GM21360 (cell line): ENCODE data around the gene HPSE2.
A peak's percentile ranks its signal among the peaks of the same experiment; 100 is the strongest.

Experiments used
- ATAC-seq: cut with Tn5 transposase; IDR thresholded peaks from one replicate; pipeline ENCODE4 v1.9.1; 2021; ENCODE audit warnings: mild to moderate bottlenecking, moderate library complexity; ENCODE audit not compliant: unreplicated experiment

Gene HPSE2

DNA sequence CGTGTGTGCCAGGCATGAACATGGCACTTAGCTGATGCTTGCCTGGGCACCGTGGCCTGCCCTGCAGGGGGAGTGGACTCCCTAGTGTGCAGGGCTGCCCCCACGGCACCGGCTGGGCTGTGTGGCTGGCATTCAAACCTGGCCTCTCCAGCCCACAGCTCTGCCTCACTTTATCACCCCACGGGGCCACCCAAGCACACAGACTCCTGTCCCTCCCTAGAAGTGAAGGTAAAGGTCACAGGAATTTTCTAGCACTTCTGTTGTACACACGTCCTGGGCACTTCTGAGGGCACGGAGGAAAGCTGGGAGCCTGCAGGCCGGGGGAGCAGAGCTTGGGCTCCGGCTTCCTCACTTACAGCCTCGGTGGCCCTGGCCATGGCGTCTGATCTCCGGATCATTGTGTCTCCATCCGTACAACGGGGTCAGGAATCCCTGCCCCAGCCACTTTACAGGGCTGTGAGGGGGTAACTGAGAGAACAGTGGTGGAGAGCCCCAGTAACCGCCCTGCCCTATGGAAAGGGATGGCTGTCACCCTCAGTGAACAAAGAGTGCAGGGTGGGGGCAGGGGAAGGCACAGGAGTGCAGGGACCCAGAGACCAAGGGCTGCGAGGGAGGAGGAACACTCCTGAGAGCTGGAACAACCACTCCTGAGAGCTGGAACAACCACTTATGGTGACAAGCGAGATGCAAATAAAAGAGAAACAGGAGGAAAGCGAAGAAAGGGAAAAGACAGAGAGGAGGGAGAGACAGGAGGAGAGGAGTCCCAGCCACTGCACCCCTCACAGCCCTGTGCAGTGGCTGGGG, 816.8 kb downstream of the HPSE2 start:
- no peak for ATAC-seq

DNA sequence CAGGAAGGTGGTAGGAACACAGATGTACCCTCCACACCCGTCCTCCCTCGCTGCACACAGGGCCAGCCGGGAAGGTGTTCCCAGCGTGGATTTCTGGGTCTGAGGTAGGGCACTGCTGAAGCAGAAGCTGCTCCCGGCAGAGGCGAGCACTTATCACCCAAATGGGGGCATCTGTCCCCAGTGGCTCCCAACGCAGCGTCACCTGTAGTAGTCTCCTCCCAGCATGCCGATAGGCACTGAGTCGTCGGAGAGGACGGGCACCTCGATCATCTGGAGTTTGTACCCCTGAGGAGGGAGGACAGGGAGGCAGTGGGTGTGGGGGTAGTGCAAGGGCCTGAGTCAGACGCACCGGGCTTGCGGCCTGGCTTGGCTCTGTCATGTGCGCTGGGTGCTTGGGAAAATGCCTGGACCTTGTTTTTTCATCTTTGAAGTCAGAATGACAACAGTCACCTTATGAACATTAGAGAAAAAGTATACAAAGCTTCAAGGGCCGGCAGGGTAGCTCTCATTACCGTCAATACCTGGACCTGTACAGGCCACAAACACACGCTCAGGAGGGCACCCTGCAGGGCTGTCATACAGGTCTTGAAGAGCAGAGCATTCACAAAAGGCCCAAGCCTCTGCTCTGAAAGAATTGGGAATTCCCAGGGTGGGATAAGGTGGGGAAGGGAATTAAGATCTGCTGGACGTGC, 817.5 kb downstream of the HPSE2 start:
- ATAC-seq, result no peak

DNA sequence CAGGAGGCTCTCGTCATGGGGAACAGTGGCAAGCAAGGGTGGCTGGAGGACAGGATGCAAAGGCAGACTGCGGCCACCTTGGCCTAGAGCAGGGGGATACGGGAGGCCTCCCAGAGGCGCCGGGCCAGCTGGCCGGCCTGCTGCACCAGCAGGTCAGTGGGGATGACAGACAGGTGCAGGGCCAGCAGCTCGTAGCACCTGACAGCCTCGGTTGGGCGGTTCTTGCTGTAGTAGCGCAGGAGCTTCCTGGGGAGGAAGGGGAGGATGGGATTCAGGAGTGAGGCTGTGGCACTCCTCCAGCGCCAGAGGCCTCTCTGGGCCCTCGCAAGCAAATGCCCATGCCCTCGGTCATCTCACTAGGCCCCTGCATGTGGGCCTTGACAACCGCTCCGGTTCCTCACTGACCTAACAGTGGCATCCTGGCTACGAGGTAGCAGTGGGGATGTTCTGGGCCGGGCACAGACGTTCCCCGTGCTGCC, 818.1 kb downstream of the HPSE2 start:
- no peak for ATAC-seq

DNA sequence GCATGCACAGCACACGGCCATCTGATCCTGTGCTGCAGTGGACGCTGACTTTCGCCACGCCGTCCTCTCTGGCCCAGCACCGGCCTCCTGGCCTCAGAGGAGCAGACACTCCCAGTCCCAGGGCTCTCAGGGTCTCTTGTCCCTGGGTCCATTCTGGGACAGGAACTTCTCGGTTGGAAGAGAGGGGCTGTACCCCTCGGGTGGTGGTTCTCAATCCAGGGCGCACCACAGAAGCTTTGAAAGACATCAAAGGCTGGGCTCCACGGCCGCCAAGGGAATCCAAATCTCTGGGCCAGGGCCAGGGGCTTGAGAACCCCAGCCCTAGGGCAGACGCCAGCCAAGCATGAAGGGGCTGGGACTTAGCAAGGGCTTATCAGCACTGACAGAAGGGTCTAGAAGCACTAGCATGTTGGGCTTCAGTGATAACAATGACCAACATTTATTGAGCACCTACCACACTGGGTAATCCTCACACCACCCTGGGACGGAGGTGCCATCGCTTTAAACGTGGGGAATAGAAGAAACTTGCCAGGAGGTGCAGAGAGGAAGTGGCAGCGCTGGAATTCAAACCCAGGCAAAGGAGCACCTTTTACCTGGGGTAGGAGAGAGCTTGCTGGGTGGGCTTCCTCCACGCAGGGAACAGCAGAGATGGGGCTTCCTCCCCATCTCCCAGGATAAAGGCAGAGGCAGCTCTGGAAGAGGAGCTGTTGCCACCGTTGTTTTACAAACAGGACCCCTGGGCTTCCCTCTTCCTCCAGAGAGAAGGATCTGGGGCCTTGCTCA, 818.9 kb downstream of the HPSE2 start:
- ATAC-seq, result no peak

DNA sequence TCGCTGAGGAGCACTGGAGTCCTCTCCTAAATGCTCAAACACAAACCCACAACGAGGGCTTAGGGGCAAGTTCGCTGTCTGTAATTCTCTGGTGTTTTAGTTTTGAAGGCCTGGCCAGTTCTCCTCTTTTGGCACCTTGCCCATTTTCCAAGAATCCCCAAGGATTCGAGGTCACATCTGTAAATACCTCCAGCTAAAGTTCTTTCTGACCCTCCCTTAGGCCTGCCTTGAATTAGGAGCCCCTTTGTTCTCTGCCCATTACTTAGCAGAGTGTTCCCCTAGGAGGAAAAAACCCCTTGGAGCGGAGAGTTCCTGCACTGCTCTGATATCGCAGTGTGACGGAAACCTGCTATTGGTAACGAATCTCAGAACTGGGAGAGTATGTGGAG, 819.9 kb downstream of the HPSE2 start:
- no peak for ATAC-seq

DNA sequence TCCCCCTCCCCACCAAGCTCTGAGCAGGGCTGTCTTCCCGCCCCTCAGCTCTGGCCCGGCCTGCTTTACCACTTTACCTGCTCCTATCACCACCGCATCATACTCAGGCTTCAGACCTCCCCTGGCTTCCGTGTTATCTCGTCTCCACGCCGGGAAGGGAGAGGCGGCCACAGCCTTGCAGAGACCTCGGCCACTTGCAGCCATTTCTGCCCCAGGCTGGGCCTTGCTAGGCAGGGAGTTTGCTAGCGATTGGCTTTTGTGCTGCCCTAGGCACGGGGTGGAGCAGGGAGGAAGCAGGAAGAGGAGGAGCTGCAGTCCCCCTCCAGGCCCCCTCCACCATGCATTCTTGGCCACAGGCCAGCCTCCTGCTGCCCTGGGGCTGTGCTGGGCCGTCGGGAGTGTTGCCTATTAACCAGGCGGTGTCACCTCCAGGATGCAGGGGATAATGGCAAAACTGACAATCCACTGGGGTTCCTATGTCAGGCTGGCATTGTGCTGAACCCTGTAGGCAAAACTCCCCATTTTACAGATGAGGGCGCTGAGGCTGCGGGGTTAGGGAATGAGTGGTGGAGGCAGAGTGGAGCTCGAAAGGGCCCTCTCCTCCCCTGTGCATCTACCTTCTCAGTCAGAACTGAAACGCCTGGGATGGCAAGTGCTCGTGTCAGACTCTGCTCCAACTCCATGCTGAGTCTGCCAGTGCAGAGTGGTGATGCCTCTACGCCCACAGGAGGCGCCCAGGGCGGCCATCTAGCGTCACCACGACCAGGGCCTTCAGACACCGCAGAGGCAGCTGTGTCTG, 820.5 kb downstream of the HPSE2 start, which contains the start of gene PYROXD2:
Gene PYROXD2 (minus strand): TSS at position 251 of the 799 bp plus-strand sequence. CDS start 47 bp downstream, at position 204.
- peak; percentile 36 for ATAC-seq

DNA sequence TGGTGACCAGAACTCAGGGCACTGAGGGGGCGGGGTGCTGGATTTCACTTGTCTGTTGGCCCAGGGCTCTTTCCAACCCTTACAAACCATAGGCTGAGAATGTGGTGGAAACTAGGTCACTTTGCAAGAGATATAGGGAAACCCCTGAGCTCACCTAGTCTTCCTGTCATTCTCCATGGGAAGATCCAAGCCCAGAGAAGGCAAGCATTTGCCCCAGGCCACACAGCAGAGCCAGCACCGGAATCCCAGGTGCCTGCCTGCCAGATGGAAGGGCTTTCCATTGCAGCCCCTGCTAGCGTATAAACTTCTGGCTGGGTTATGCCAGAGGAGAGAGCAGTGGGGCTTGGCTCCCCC, 821.1 kb downstream of the HPSE2 start:
- no peak for ATAC-seq

DNA sequence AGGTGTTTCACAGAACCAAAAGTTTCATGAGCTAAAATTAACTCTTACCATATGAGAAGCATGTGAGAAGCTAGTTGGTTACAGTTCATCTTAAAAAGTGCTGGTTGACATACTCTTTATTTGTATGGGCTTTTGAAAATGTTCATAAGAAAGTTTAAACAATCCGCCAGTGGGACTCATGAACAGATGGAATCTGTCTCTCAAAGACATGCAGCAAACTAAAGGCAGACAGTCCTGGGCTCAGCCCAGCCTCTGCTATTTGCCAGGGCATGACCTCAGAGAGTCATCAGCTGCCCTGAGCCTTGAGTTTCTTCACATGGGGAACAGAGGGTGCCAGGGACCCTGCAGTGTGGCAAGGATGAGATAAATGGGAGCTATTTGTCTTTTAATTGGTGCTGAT, 823.9 kb downstream of the HPSE2 start:
- no peak for ATAC-seq

DNA sequence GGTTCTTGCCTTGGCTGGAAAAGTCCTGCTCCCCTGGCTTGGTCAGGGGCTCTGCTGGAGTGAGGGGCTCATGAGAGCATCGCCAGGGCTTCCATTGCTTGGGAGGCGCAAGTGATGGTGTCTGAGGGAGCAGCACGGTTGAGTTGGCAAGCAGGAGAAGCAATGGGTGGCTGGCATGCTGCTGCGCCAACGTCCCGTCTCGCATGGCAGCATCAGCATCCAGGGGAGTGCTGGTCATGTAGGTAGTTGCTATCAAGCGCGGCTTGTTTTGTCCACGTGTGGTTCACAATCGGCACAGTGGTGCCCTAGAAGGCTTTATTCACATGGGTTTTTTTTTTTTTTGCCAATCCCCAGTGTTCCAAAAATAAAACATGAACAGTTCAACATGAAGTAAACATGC, 824.5 kb downstream of the HPSE2 start:
- ATAC-seq, result no peak

DNA sequence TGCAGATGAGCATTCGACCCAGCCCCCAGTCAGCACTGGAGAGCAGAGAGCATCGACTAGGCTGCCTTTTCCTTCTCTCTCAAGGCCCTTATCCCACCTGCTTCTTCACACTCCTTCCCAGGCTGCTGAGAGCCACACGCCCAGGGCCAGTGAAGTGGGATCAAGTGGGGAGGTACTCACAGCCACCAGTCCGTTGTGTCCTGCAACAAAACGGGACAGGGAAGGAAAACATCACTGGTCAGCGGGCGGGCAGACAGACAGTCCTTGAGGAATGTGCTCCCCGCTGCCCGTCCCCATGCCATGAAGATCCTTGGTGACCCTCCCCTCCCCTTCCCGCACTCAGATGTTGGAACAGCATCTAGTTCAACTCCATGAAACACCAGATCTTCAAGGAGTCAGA, 824.9 kb downstream of the HPSE2 start:
- ATAC-seq, result no peak

DNA sequence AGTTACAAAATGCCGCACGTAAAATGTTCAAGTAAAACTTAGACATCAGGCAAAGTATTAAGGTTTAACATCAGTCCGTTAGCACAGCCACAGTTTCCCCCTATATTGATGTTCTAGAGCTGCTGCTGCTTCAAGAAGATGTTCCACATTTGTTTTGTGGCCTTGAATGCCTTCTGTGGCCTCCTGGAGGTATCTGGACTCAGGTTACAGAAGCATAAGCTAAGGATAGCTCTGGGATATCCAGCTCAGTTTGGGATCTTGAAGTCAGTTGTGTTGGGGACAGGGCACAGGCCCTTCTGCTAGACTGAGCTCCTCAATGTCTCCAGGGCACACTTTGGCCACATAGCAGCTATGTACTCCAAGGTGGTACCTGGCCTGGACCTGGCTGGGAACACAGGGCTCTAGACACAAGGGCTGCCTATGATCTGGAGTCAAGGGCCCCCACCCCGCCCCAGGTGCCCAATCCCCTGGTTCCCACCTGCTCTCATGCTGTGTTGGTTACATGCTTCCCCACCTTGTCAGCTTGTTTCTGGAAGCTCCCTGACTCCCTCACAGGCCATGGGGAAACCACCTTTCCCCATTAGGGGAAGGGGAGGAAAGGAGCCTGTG, 825.4 kb downstream of the HPSE2 start:
- ATAC-seq, result no peak

DNA sequence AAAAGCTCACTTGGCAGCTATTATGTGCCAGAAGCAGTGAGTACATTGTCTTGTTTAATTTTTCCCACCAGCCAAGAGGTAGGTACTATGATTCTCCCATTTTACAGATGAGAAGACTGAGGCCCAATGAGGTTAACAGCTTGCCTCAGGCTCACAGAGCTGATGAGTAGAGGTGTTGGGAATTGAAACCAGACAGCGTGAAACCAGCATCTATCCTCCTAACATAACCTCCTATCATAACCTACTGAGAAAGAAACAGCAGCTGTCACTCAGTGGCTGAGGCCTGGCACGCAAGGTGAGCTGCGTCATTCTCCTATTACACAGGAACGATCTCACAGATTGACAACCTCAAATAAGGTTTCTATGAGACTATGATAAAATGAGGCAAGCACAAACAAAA, 826.9 kb downstream of the HPSE2 start:
- ATAC-seq, result no peak

DNA sequence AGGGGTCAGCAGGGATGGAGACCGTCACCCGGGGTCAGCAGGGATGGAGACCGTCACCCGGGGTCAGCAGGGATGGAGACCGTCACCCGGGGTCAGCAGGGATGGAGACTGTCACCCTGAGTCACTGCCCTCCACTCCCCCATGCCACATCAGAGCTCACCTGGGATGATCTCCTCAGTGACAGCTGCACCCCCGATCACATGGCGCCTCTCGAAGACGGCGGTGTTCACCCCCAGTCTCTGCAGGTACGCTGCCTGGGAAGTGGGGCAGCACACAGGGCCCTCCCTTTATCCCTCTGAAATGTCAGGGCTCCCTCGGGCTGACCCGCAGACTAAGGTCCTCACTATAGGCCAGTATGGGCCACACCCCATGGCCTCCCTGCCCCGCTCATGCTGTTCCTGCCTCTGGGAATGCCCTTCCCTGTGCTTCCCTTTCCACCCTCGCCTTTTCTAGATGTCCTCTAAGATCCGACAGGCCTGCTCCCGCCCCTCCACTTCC, 827.9 kb downstream of the HPSE2 start:
- no peak for ATAC-seq
